ENCODE measurements around the gene MRPL41. TPM values are rescaled to one million over a fixed set of nuclear protein-coding genes. Genes with fewer than 3 reads are reported as not detected.
"Not testable (repeated sequence)": the region's sequence is repeated elsewhere in the genome, so short reads cannot be mapped to it uniquely, and the experiment has no call there.

MRPL41 gene
- total RNA-seq, 2 donors from 2014 or later: 94.4 to 146 TPM

DNA sequence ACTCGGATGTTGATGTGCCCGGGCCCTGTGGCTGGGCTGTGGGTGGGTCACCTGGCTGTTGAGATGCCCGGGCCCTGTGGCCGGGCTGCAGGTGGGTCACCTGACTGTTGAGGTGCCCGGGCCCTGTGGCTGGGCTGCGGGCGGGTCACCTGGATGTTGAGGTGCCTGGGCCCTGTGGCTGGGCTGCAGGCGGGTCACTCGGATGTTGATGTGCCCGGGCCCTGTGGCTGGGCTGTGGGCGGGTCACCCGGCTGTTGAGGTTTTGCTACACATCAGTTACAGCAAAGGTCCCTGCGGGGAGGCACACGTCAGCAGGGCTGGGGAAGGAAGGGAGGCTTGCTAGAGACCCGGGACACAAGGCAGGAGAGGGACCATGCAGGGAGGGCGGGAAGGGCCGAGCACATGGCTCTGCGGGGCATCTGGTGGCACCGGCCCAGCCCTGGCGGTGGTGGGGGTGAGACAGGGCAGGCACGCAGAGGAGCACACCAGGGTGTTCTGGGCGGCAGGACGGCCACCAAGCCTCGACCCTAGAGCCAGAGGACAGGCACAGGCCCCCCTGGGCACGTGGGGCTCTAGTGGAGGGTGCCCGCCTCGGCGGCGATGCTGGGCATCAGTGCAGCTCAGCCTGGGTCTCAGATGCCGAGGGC is 36.9 kb upstream of the MRPL41 start:
- Histone ChIP-seq H3K4me1 (no peaks in the 10 kb centered on the region), H3K27ac (no peak overlapping the region), H3K27me3 (no peaks in the 10 kb centered on the region), H3K9me3 (no peaks in the 10 kb centered on the region), H3K36me3 (no peaks in the 10 kb centered on the region), H3K4me3 (no peak overlapping the region), H3K9ac (ENCODE audit: low read depth in 2 of 2, low read length in 2 of 2) (no peak overlapping the region)
- no peak for DNase-seq
- intact Hi-C loops (cut with DNase I): no loop called here
- TF ChIP-seq, protein P1, sequence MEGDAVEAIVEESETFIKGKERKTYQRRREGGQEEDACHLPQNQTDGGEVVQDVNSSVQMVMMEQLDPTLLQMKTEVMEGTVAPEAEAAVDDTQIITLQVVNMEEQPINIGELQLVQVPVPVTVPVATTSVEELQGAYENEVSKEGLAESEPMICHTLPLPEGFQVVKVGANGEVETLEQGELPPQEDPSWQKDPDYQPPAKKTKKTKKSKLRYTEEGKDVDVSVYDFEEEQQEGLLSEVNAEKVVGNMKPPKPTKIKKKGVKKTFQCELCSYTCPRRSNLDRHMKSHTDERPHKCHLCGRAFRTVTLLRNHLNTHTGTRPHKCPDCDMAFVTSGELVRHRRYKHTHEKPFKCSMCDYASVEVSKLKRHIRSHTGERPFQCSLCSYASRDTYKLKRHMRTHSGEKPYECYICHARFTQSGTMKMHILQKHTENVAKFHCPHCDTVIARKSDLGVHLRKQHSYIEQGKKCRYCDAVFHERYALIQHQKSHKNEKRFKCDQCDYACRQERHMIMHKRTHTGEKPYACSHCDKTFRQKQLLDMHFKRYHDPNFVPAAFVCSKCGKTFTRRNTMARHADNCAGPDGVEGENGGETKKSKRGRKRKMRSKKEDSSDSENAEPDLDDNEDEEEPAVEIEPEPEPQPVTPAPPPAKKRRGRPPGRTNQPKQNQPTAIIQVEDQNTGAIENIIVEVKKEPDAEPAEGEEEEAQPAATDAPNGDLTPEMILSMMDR (IDR thresholded peaks at IDR 0.05): no peak

DNA sequence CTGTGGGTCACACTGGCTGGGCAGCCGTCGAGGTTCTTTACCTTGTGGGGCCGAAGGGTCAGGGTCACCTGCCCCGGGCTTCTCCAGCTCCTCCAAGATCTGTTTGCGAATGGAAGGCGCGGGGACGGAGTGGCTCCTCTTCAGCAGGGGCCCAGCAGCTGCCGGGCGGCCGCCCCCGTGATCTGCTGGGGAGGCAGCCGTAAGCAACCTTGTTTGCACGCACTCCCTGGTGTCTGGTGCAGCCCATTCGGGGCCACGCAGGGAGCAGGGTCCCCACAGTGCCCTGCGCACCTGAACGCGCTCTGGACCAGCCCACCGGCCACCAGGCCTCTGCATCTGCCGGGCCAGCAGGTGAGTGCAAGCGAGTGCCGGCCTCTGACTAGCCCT is 36.3 kb upstream of the MRPL41 start:
- Histone ChIP-seq H3K27ac (no peak overlapping the region), H3K9me3 (no peaks in the 10 kb centered on the region), H3K4me3 (no peak overlapping the region), H3K27me3 (no peaks in the 10 kb centered on the region), H3K36me3 (no peaks in the 10 kb centered on the region), H3K4me1 (no peaks in the 10 kb centered on the region), H3K9ac (ENCODE audit: low read depth in 2 of 2, low read length in 2 of 2) (no peak overlapping the region)
- TF ChIP-seq, protein P1 (IDR thresholded peaks at IDR 0.05): no peak
- intact Hi-C loops (cut with DNase I): no loop called here
- no peak for DNase-seq

GRCh38 chr9:137516144-137516917 is 35.3 kb upstream of the MRPL41 start:
- DNase-seq: no peak
- no peaks in the 10 kb centered on the region for H3K4me1 ChIP-seq
- intact Hi-C loops (cut with DNase I): no loop called here

GRCh38 chr9:137518661-137519459 is 32.8 kb upstream of the MRPL41 start:
- H3K9ac ChIP-seq (ENCODE audit: low read depth in 2 of 2, low read length in 2 of 2); H3K9me3 ChIP-seq; H3K27me3 ChIP-seq; H3K36me3 ChIP-seq; H3K27ac ChIP-seq; H3K4me3 ChIP-seq; intact Hi-C loops (cut with DNase I); H3K4me1 ChIP-seq; DNase-seq: not testable (repeated sequence)

More at GRCh38 chr9:137516144-137516917, 35.3 kb upstream of the MRPL41 start:
- H3K27me3 ChIP-seq: no peaks in the 10 kb centered on the region
- no peak overlapping the region for H3K27ac ChIP-seq
- TF ChIP-seq, protein P1 (IDR thresholded peaks at IDR 0.05): no peak
- H3K9ac ChIP-seq (ENCODE audit: low read depth in 2 of 2, low read length in 2 of 2): no peak overlapping the region
- no peaks in the 10 kb centered on the region for H3K36me3 ChIP-seq
- H3K4me3 ChIP-seq: no peak overlapping the region
- H3K9me3 ChIP-seq: no peaks in the 10 kb centered on the region

DNA sequence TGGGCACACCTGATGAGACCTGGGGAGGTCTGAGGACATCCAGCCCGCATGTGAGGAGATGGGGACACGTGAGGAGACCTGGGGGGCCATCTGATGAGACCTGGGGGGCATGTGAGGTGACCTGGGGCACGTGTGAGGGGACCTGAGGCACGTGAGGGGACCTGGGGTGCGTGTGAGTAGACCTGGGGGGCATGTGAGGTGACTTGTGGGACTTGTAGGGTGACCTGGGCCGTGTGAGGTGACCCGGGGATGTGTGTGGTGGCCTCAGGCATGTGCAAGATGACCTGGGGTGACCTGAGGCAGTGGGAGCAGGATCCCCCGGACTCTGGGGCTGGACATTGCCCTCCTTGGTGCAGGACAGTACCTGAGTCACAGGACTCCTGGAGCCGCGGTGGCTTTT is 32.1 kb upstream of the MRPL41 start:
- TF ChIP-seq, protein P1 (IDR thresholded peaks at IDR 0.05): no peak
- DNase-seq: no peak
- Histone ChIP-seq H3K4me1 (no peaks in the 10 kb centered on the region), H3K27ac (no peak overlapping the region), H3K9me3 (no peaks in the 10 kb centered on the region), H3K4me3 (no peak overlapping the region), H3K36me3 (no peaks in the 10 kb centered on the region), H3K9ac (ENCODE audit: low read depth in 2 of 2, low read length in 2 of 2) (no peak overlapping the region), H3K27me3 (no peaks in the 10 kb centered on the region)
- intact Hi-C loops (cut with DNase I): no loop called here

Data from colonic mucosa (tissue), 4 donors.